Keratinocyte (primary cell): ENCODE measurements around the gene ZRANB1. TPM values are rescaled to one million over a fixed set of nuclear protein-coding genes. Genes with fewer than 3 reads are reported as not detected.

Experiments
- DNase-seq: peaks from one replicate; pipeline ENCODE4 v3.0.0-alpha.2; 2011; ENCODE audit warnings: low read depth, missing footprints, low spot score
- FAIRE-seq: peaks from 2 replicates; lab custom pipeline; 2011; peaks lifted over from hg19 to GRCh38; lab: Jason Lieb, UNC
- H2AFZ ChIP-seq: 2 replicates; pipeline ENCODE4 v1.6.0; 2012; ENCODE audit warnings: low read length, control low read depth, inconsistent platforms; ENCODE audit not compliant: control insufficient read depth
- H3K27ac ChIP-seq: 2 replicates; pipeline ENCODE4 v1.5.1; 2011; ENCODE audit warnings: low read length; ENCODE audit not compliant: control insufficient read depth, insufficient read depth
- H3K27me3 ChIP-seq: 3 replicates; pipeline ENCODE4 v1.6.0; 2011; ENCODE audit warnings: low read length; ENCODE audit not compliant: control insufficient read depth, insufficient read depth; ENCODE audit errors: extremely low read depth
- H3K36me3 ChIP-seq, 2 experiments: 2 replicates in 1 of 2; 3 replicates in 1 of 2; pipeline ENCODE4 v1.5.1; 2011; ENCODE audit warnings: low read length in 2 of 2, mild to moderate bottlenecking in 1 of 2; ENCODE audit not compliant: control insufficient read depth in 2 of 2, insufficient read depth in 2 of 2; ENCODE audit errors: extremely low read depth in 1 of 2
- H3K4me1 ChIP-seq: 3 replicates; pipeline ENCODE4 v1.5.1; 2011; ENCODE audit warnings: low read length; ENCODE audit not compliant: control insufficient read depth, insufficient read depth; ENCODE audit errors: extremely low read depth
- H3K4me2 ChIP-seq: 3 replicates; pipeline ENCODE4 v1.6.0; 2011; ENCODE audit warnings: low read depth, low read length; ENCODE audit not compliant: control insufficient read depth, insufficient read depth; ENCODE audit errors: extremely low read depth
- H3K4me3 ChIP-seq, 3 experiments: fragments of 200-600 bp in 1 of 3; sonication (generic) in 1 of 3; 2 replicates in 2 of 3; 3 replicates in 1 of 3; pipeline ENCODE4 v1.5.1; 2011 to 2016; ENCODE audit warnings: low read length in 3 of 3, mild to moderate bottlenecking in 3 of 3, control low read depth in 2 of 3, inconsistent platforms in 1 of 3, low read depth in 1 of 3, mixed read lengths in 1 of 3, mixed run types in 1 of 3, moderate library complexity in 1 of 3; ENCODE audit not compliant: control insufficient read depth in 2 of 3, insufficient read depth in 2 of 3; ENCODE audit errors: extremely low read depth in 1 of 3
- H3K79me2 ChIP-seq: 2 replicates; pipeline ENCODE4 v1.6.0; 2012; ENCODE audit warnings: low read length; ENCODE audit not compliant: control insufficient read depth, insufficient read depth
- H3K9ac ChIP-seq: 3 replicates; pipeline ENCODE4 v1.6.0; 2011; ENCODE audit warnings: low read length; ENCODE audit not compliant: control insufficient read depth, insufficient read depth; ENCODE audit errors: extremely low read depth
- H3K9me1 ChIP-seq: 3 replicates; pipeline ENCODE4 v1.6.0; 2011; ENCODE audit warnings: low read length; ENCODE audit not compliant: control insufficient read depth, insufficient read depth; ENCODE audit errors: extremely low read depth
- H3K9me3 ChIP-seq: 2 replicates; pipeline ENCODE4 v1.5.1; 2012; ENCODE audit warnings: low read depth, low read length; ENCODE audit not compliant: control insufficient read depth
- H4K20me1 ChIP-seq: 3 replicates; pipeline ENCODE4 v1.6.0; 2011; ENCODE audit warnings: low read length; ENCODE audit not compliant: control insufficient read depth, insufficient read depth; ENCODE audit errors: extremely low read depth
- CTCF ChIP-seq, 3 experiments: IDR thresholded peaks in 1 of 3; conservative IDR thresholded peaks in 1 of 3; optimal IDR thresholded peaks in 1 of 3; 2 replicates in 2 of 3; 3 replicates in 1 of 3; pipeline versions ENCODE3 to v1.5.1; 2011; ENCODE audit warnings: low read length in 3 of 3, mild to moderate bottlenecking in 3 of 3, moderate library complexity in 2 of 3, control low read depth in 1 of 3, inconsistent platforms in 1 of 3; ENCODE audit not compliant: insufficient read depth in 2 of 3; ENCODE audit errors: extremely low read depth in 1 of 3
- EZH2 ChIP-seq: IDR thresholded peaks from one replicate; pipeline ENCODE4 v1.6.1; 2012; ENCODE audit warnings: inconsistent platforms, mild to moderate bottlenecking, low read length, moderate library complexity
- dilution Hi-C: fragments of 300-500 bp; cut with MboI; formaldehyde crosslinking; loops from one replicate; pipeline ENCODE4 v1.7.0; 2020; ENCODE audit warnings: low sequenced_read_pairs; ENCODE audit not compliant: extremely low pct_ligation_motif_present
- polyA plus RNA-seq, 5 experiments: library from polyadenylated mRNA; depleted of rRNA in 3 of 5; stranded (reverse) in 3 of 5; stranded (forward) in 1 of 5; unstranded in 1 of 5; fragments of >200 nt; gene quantifications; 1 replicate in 1 of 5; 2 replicates in 3 of 5; 3 replicates in 1 of 5; pipeline versions ENCODE4 v1.2.1 to v1.2.3, GENCODE V29; 2011 to 2012; ENCODE audit warnings: missing spikeins in 2 of 5, low read depth in 1 of 5, low replicate concordance in 1 of 5

Gene ZRANB1
- polyA plus RNA-seq, 1 donor (not counting 4 experiments of a cell fraction or from before 2014, with no cell fraction given): 9.3 TPM

- no peak overlapping the region for H3K27ac ChIP-seq
- peaks cover 8% of the 10 kb centered on the region for H4K20me1 ChIP-seq
- dilution Hi-C loops: no loop called here
- FAIRE-seq: peak; percentile 41
- no peaks in the 10 kb centered on the region for H3K27me3 ChIP-seq
- H3K9me1 ChIP-seq: no peaks in the 10 kb centered on the region
- H2AFZ ChIP-seq: no peak overlapping the region
- TF ChIP-seq EZH2 (no peak), CTCF (optimal IDR thresholded peaks at IDR 0.05 in 1 of 3, IDR thresholded peaks at IDR 0.05 in 1 of 3, conservative IDR thresholded peaks at IDR 0.05 in 1 of 3; ENCODE audit: extremely low read depth in 1 of 3, insufficient read depth in 2 of 3, low read length in 3 of 3) (no peak)
- H3K9ac ChIP-seq: no peak overlapping the region
- peaks cover 7% of the 10 kb centered on the region for H3K4me1 ChIP-seq
- H3K79me2 ChIP-seq: peaks cover 80% of the 10 kb centered on the region
- H3K9me3 ChIP-seq: no peaks in the 10 kb centered on the region
- no peak overlapping the region for H3K4me3 ChIP-seq
- no peaks in the 10 kb centered on the region for H3K36me3 ChIP-seq
- DNase-seq: no peak
- H3K4me2 ChIP-seq: no peak overlapping the region
Measured at GRCh38 chr10:124935946-124936345, 6.0 kb upstream of the ZRANB1 start.

- no peaks in the 10 kb centered on the region for H3K36me3 ChIP-seq
- H3K27ac ChIP-seq: no peak overlapping the region
- TF ChIP-seq EZH2: no peak
- no peak for TF ChIP-seq CTCF (optimal IDR thresholded peaks at IDR 0.05 in 1 of 3, IDR thresholded peaks at IDR 0.05 in 1 of 3, conservative IDR thresholded peaks at IDR 0.05 in 1 of 3; ENCODE audit: extremely low read depth in 1 of 3, insufficient read depth in 2 of 3, low read length in 3 of 3)
- H3K9ac ChIP-seq: no peak overlapping the region
- dilution Hi-C loops: no loop called here
- H3K9me1 ChIP-seq: no peaks in the 10 kb centered on the region
- no peaks in the 10 kb centered on the region for H3K9me3 ChIP-seq
- peaks cover 8% of the 10 kb centered on the region for H4K20me1 ChIP-seq
- H2AFZ ChIP-seq: no peak overlapping the region
- FAIRE-seq (no peak), DNase-seq (no peak)
- H3K79me2 ChIP-seq: peaks cover 73% of the 10 kb centered on the region
- H3K4me3 ChIP-seq: no peak overlapping the region
- H3K4me2 ChIP-seq: no peak overlapping the region
- peaks cover 7% of the 10 kb centered on the region for H3K4me1 ChIP-seq
- no peaks in the 10 kb centered on the region for H3K27me3 ChIP-seq
Measured at GRCh38 chr10:124936813-124937212, 5.1 kb upstream of the ZRANB1 start.
